Choroid plexus epithelial cell (primary cell): Measurements from ENCODE around the gene CELF2.

Experiments
- DNase-seq: peaks from one replicate; pipeline ENCODE4 v3.0.0-alpha.2; 2010; ENCODE audit warnings: low read depth
- H3K4me3 ChIP-seq: 2 replicates; pipeline ENCODE4 v1.5.1; 2011; ENCODE audit warnings: low read depth, mild to moderate bottlenecking, control low read depth, low read length, moderate library complexity
- TF ChIP-seq, protein P1 (sequence below): conservative IDR thresholded peaks from 2 replicates; pipeline ENCODE4 v1.5.1; 2011; ENCODE audit warnings: low read depth, mild to moderate bottlenecking, control low read depth, inconsistent platforms, low read length, moderate library complexity

Gene CELF2

DNA sequence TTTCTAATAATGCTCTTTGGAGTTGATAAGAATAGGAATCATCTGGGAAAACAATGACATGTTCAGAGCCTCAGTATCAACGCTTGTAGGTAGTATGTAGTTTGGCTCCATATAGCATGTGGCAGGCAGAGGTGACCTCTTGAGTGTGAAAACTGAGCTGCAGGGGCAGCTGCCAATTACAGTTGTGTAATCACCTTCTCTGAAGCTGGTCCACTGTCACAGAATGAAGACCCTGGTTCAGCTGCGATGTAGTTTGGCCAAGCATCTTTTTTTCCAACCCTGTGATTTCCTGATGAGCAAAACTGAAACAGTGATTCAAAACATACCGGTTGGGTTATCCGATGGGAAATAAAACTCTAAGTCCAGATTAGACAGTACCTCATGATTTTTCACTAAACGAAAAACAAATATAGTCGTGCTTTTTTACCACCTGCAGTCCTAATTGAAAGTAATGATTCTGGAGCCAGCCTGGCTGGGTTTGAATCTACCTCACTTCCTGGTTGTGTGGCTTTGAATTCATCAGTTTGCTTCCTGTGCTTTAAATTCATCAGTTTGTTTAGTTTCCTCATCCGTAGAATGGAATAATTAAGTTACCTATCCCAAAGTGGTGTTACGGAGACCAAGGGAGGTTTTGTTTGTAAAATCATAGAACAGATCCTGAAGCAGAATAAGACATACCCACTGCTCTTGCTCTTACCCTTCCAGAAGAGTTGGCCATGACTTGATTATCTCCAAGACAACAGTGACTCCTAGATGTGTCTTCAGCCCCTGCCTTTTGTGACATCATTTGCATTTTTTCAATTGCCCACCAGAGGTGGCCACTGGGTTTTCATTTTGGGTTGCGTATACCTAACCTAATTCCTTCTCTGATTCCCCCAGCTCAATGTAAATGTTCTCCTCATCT is 87.4 kb downstream of the CELF2 start:
- TF ChIP-seq, protein P1, sequence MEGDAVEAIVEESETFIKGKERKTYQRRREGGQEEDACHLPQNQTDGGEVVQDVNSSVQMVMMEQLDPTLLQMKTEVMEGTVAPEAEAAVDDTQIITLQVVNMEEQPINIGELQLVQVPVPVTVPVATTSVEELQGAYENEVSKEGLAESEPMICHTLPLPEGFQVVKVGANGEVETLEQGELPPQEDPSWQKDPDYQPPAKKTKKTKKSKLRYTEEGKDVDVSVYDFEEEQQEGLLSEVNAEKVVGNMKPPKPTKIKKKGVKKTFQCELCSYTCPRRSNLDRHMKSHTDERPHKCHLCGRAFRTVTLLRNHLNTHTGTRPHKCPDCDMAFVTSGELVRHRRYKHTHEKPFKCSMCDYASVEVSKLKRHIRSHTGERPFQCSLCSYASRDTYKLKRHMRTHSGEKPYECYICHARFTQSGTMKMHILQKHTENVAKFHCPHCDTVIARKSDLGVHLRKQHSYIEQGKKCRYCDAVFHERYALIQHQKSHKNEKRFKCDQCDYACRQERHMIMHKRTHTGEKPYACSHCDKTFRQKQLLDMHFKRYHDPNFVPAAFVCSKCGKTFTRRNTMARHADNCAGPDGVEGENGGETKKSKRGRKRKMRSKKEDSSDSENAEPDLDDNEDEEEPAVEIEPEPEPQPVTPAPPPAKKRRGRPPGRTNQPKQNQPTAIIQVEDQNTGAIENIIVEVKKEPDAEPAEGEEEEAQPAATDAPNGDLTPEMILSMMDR: no peak
- DNase-seq: no peak
- H3K4me3 ChIP-seq: no peak overlapping the region

- DNase-seq: no peak
- no peak overlapping the region for H3K4me3 ChIP-seq
- TF ChIP-seq, protein P1: no peak
Observed at GRCh38 chr10:11105676-11106004, 88.0 kb downstream of the CELF2 start.

GRCh38 chr10:11106621-11107374 is 89.1 kb downstream of the CELF2 start:
- H3K4me3 ChIP-seq: no peak overlapping the region
- no peak for DNase-seq
- TF ChIP-seq, protein P1: no peak

GRCh38 chr10:11107948-11108347 is 90.3 kb downstream of the CELF2 start:
- DNase-seq: no peak
- TF ChIP-seq, protein P1: no peak
- no peak overlapping the region for H3K4me3 ChIP-seq

DNA sequence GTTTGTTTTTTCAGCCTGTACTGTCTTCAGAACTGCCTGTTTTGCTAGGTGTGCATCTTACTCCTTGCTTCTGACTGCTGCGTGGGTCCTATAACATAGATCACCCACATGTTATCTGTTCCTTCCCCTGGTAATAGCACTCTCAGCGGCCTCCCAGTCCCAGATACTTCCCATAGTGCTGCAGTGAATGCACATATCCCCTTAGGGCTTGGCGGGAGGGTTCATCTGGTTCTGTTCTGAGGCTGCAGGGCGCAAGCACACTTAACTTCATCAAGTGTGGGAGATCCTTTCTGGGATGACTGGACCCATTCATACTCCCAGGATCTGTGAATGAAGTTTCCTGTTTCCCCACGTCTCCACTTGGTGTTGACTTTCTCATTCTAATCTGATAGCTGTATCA is 90.7 kb downstream of the CELF2 start:
- TF ChIP-seq, protein P1: no peak
- no peak for DNase-seq
- no peak overlapping the region for H3K4me3 ChIP-seq

- no peak overlapping the region for H3K4me3 ChIP-seq
- DNase-seq: no peak
- TF ChIP-seq, protein P1: no peak
Observed at GRCh38 chr10:11109590-11109989, 91.9 kb downstream of the CELF2 start.
